GM12875 (cell line): Measurements from ENCODE around the gene CENPVL2.
"Not testable (repeated sequence)": the region's sequence is repeated elsewhere in the genome, so short reads cannot be mapped to it uniquely, and the experiment has no call there.

Source experiments
- H3K4me3 ChIP-seq: one replicate; pipeline ENCODE4 v1.5.1; 2011; ENCODE audit warnings: low read depth, low read length, control low read depth
- CTCF ChIP-seq: IDR thresholded peaks from 2 replicates; pipeline ENCODE4 v1.5.1; 2011; ENCODE audit warnings: low read depth, mild to moderate bottlenecking, control low read depth, inconsistent platforms, low read length, moderate library complexity, borderline replicate concordance; ENCODE audit not compliant: insufficient read depth

Gene CENPVL2

GRCh38 chrX:51682720-51683062 is at the start of gene CENPVL2:
Gene CENPVL2, minus strand, starts transcription at chrX:51682831. Its CDS starts 0 bp downstream, at chrX:51682831.
- not testable (repeated sequence) for H3K4me3 ChIP-seq

DNA sequence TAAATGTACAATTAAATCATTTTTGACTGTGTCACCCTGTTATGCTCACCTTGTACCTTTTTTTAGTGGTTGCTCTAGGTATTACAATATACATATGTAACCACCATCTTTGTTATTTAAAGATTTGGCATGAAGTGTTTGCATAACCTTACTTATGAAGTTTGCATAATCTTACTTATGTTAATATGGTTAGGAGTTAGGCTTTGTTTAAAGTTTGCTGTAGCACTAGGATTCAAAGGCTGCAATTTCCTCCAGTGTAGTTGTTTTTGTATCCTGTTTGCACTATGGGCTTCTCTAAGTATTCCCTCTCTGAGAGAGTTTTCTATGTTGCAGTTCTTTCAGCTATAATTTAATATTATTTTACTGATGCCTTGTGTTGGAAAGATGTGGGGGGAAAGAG is 45.6 kb upstream of the CENPVL2 start:
- no peak overlapping the region for H3K4me3 ChIP-seq
- no peak for TF ChIP-seq CTCF

DNA sequence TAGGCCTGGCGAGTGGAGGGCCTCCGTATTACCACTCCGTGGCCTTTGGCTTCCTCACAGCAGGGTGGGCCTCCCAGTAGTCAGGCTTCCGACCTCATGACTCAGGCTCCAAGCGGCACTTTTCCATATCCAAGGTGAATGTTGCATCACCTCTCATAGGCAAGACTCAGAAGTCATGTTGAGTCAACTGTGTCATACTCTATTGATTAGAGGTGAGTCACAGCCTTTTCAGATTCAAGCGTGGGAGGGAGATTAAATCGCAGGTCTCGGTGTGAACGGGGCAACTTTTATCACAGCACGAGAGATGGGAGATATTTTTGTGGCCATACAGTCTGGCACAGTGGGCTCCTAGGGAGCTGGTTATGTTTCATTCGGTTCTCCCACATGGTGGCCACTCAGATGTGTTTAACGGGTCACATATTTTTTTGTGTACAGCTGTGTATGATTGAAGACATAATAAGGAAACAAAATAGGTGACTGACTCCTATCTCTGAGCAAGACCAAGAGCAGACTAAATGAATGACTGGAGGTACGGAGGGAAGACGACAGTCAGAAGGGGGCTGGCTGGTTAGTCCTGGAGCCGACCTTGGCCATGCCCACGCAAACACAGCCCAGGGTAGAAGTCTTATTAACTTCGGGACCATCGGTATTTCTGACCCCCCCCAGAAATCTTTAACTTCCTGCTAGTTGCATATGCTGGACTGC is 30.5 kb upstream of the CENPVL2 start:
- H3K4me3 ChIP-seq = not testable (repeated sequence)

DNA sequence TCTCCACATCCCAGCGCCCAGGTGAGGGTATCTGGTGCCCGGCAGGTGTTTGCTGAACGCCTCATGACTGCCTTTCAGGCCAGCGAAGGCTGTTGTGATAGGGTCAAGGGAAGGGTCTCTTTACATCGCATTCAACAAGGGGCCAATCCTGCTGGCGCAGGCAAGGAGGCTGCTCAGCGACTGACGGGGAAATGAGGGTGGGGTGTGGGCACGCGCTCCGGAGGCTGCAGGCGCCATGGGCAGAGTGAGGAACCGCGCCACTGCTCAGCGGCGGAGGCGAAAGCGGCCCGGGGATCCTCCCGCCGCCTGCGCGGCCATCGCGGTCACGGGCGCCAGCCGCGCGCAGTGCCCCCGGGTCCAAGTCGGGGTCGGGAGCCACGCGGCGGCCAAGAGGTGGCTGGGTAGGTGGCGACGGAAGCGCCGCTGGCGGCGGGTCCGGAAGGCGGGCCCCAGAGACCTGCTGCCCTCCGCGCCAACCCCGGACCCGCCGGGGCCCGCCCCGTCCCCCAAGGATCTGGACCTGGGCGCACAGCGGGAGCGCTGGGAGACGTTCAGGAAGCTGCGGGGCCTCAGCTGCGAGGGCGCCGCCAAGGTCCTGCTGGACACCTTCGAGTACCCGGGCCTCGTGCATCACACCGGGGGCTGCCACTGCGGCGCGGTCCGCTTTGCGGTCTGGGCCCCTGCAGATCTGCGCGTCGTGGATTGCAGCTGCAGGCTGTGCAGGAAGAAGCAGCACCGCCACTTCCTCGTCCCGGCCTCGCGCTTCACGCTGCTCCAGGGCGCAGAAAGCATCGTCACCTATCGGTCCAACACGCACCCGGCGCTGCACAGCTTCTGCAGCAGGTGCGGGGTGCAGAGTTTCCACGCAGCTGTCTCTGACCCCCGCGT is 27.9 kb upstream of the CENPVL2 start, which contains the start of gene CENPVL1:
Gene CENPVL1 (plus strand): TSS at position 236 of the 888 bp plus-strand sequence. CDS start 0 bp downstream, at position 236.
- not testable (repeated sequence) for H3K4me3 ChIP-seq

GRCh38 chrX:51697397-51697796 is 14.8 kb upstream of the CENPVL2 start:
- no peak for TF ChIP-seq CTCF

GRCh38 chrX:51694254-51694653 is 11.6 kb upstream of the CENPVL2 start:
- no peak overlapping the region for H3K4me3 ChIP-seq
- no peak for TF ChIP-seq CTCF

More at GRCh38 chrX:51697397-51697796, 14.8 kb upstream of the CENPVL2 start:
- no peak overlapping the region for H3K4me3 ChIP-seq

GRCh38 chrX:51681808-51682719 is 567 bp downstream of the CENPVL2 start:
- H3K4me3 ChIP-seq = not testable (repeated sequence)

- H3K4me3 ChIP-seq = not testable (repeated sequence)
These were observed 2.8 kb downstream of the CENPVL2 start for GRCh38 chrX:51679689-51680433.

- TF ChIP-seq CTCF = no peak
- H3K4me3 ChIP-seq = no peak overlapping the region
These were observed 16.6 kb downstream of the CENPVL2 start for GRCh38 chrX:51665981-51666380.
